ENCODE measurements around the gene CHRNB2.

GRCh38 chr1:154628121-154628405 lies 60.5 kb downstream of the CHRNB2 start:
- TF ChIP-seq EZH2phosphoT487 (IDR thresholded peaks at IDR 0.05; ENCODE audit: low read length) (no peak), CTCF (IDR thresholded peaks at IDR 0.05; ENCODE audit: low read length) (no peak)

Measured in MM.1S (cell line).